NCI-H510A treated with DMSO at 0.1 percent for 48 hours (cell line): ENCODE measurements around the gene PPFIA3.
"Not testable (repeated sequence)": the region's sequence is repeated elsewhere in the genome, so short reads cannot be mapped to it uniquely, and the experiment has no call there.

Experiments used
- DNase-seq: peaks from one replicate; lab custom pipeline; 2025; lab: John Stamatoyannopoulos, UW

Gene PPFIA3

DNA sequence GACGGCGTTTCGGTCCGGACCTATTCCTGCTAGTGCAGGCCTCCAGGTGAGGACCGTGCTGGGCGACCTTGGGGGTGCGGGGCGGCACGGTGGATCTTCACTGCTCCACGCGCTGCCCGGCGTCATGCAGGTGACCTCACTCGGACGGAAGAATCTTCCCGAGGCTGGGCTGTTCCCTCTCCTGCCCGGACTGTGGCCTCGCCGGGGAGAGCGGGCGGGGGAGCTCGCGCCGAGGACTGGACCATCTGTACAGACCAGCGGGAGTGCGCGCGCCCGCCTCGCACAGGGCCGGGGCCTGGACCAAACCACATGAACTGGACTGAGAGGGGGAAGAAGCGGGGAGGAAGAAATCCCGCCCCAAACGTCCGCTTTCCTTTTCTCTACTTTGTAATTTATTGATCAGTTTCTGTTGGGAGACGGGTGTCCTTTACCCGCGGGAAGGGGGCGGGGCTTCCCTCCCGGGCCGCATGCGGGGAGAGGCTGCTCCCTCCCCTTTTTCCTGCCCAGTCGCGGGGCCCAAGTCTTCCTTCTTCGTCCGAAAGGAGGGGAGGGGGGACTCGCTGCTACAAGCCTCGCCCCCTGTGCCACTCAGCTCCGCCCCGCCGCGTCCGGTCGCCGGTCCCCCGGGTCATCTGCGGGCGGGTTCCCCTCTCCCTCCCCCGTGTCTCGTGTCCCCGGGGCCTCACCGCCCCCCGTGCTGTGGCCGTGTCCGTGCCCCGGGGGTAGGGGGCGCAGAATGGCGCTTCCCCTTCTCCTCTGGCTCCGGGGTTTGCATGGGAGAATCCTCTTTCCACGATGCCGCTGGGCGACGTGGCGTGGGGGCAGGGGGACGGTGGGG lies 31.0 kb downstream of the PPFIA3 start:
- DNase-seq = peak; percentile 82

DNA sequence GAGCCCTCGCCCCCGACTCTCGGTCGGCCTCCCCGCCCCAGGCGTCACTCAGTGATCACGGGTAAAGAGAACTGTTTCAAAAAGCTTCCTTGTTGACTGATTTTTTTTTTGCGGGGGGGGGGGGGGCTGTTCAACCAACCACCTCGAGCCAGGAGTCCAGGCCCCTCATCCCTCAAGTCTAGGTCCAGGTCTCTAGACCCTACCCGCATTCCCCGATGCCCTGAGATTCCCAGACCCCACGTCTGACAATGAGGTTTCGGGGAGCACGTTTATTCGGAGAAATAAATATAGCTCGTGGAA lies 31.6 kb downstream of the PPFIA3 start:
- no peak for DNase-seq

DNA sequence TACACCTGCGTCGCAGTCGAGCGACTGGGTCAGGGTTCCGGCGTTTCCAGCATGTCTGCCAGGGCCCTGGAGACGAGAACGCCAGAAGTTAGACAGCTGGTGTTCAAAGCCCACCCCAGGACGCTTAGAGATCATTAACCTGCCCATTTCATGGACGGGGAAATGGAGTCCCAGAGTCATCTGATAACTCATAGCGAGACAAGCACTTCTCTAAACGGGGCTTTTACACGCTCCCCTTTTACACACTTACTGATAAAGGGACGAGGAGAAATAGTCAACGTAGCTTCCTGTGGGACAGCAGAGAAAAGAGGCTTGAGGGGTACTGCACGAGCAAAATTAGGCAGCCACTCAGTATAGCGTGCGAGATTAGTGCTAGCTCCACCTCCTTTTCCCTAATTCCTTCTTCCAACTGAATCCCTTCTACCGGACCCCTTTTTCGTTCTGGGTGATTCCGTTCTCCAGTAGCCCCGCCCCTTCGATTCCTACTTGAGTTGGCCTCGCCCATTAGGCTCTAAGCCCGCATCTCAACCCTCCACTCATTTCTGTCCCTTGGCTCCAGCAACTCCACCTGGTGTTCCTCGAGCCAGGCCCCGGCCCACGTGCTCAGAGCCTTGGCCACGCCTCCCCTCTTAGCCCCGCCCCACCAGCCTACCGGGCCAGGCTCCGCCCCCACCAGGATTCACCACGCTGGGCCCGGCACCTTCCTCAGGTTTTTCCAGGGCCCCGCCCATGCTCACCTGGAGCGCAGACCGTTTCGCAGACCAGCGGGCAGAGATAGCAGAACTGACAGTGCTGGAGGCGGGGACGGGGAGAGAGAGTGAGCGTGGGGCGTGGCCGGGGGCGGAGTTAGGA lies 32.1 kb downstream of the PPFIA3 start:
- no peak for DNase-seq

DNA sequence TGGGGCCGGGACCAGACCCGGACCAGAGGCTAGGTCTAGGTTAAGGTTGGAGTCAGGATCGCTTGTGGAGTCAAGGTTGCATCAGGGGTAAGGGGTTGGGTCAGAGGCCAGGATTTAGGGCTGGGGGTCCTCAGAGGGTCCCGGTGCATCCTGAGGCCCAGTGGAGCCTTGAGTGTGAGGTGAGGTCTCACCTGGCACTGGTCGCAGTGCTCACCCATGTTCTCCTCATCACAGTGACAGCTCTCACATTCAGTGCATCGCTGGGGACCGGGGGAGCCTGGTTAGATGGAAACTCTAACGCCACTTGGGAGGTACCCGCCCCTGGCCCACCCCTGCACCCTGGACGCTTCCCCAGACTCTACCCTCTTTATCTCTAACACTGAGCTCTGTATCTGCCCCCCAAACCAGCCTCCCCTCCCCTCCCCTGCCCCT lies 32.8 kb downstream of the PPFIA3 start:
- no peak for DNase-seq

DNA sequence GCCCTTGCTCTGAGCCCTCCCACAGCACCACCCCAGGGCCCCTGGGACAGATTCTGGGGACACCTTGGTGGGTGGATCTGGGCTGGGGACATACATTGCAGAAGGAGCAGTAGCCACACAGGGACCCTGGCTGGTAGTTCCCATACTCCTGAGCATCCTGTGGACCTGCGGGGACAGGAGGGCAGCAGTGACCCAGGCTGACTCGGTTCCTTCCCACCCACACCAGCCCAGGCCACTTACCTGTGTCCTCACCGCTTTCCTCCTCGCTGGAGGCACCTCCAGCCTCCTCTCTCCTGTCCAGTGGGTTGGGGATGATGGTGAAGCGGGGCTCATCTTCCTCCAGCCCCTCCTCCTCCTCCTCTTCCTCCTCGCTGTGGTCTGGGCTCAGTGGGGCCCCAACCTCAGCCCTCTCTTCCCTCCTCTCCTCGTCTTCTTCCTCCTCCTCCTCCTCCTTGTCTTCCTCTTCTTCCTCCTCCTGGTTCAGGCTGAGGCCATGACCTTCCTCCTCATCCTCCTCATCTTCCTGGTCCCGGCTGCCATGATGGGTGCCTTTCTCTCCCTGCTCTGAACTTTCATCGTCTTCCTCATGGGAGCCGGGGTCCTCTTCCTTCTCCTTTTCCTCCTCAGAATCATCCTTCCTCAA lies 33.9 kb downstream of the PPFIA3 start:
- no peak for DNase-seq

DNA sequence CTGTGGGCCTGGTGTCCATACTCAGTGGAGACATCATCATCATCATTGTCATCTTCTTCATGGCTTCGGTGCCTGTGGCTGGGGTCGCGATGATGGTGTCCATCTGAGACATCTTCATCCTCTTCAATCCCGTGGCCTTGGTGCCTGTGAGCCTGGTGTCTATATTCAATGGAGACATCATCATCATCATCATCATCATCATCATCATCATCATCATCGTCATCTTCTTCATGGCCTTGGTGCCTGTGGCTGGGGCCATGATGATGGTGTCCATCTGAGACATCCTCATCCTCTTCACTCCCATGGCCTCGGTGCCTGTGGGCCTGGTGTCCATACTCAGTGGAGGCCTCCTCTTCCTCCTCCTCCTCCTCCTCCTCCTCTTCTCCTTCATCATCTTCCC lies 34.9 kb downstream of the PPFIA3 start:
- DNase-seq = no peak

DNA sequence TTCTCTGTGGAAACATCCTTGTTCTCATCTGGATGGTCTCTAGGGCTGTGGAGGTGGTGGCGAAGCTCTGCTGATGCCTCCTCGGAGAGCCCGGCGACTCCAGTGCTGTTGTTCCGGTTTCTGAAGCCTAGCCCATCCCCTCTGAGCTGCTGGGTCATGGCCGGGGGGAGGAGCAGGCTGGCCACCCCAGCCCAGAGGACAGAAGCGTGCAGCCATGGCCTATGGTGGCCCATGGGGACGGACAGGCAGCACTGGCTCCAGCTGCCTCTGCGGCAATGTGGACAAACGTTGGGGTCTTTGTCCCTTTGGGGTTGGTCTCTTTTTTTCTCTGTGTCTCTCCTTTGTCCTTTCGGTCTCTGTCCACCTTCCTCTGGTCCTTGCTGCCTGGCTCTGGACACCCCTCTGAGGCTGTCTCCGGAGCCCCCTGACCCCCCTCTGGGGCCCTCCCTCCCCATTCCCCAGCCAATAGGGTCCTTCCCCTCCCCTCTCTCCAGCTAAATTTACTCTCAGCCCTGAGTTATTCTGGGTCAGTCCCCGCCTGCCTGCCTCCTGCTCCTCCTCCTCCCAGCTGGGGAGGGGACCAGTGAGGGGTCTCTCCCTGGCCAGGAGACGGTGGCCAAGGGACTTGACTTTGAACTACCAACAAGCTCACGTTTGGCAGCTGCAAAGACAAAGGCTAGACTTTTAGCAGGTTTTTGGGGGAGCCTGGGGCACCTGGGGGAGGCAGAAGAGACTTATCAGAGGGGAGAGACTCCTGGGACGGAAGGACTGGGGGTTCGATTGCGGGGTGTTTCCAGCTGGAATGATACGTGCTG lies 35.9 kb downstream of the PPFIA3 start, which contains the start of gene HRC:
TSS of gene HRC (minus strand) at position 392 of the 815 bp plus-strand sequence. CDS start at position 233, 159 bp downstream.
- no peak for DNase-seq

DNA sequence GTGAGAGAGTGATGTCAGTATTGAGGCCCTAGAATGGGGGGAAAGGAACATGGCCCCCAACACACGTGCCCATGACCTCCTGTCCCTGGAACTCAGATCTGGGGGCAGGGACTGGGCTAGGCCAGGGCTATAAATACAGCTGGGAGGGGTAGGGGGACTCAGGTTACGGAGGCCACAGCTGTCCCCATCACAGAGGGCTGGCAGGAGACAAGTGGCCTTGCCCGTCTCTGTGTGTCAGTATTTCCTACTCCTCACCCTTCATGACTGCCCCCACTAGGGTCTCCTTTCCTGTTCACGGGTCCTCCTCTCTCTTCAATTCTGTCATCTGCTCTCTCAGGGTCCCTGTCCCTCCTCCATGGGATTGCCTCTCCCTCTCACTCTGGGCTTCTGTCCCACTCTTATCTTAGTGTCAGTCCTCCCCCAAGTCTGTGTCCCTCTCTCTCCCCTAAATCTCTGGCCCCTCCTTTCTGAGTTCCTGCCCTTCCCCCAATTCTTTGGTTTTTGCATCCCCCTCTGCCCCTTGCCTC lies 36.5 kb downstream of the PPFIA3 start:
- DNase-seq = no peak

DNA sequence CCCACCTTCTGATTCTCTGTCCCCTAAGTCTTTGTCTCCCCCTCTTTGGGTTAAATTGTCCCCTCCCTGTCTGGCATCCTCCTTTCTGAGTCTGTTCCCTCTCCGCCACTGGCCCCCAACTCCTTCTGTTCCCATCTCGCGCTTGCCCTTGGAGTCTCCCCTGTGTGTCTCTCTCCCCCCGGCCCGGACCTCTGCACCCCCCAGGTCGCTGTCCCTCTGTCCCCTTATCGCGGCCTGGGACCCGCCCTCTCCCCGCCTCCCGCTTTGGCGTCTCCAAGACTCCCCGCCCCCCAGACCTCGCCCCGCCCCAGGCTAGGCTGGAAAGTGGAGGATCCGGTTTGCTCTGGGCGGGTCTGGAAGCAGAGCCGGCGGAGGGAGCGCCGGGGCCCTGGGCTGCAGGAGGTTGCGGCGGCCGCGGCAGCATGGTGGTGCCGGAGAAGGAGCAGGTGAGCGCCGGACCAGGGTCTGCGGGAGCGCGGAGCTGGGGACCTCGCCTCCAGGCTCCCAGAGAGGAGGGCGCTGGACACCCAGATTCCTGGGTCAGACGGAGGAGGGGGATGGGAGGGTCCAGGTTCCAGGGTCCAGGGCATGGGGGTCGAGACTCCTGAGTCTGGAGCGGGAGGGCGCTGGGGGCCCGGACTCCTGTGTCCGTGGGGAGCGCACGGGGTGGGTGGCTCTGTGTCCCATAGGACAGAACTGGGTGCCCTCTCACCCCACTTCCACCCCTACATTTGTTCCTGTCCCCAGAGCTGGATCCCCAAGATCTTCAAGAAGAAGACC lies 38.3 kb downstream of the PPFIA3 start, which contains the start of gene TRPM4:
TSS of gene TRPM4 (plus strand) at position 348 of the 780 bp plus-strand sequence. CDS start at position 423, 75 bp downstream.
- peak; percentile 69 for DNase-seq

DNA sequence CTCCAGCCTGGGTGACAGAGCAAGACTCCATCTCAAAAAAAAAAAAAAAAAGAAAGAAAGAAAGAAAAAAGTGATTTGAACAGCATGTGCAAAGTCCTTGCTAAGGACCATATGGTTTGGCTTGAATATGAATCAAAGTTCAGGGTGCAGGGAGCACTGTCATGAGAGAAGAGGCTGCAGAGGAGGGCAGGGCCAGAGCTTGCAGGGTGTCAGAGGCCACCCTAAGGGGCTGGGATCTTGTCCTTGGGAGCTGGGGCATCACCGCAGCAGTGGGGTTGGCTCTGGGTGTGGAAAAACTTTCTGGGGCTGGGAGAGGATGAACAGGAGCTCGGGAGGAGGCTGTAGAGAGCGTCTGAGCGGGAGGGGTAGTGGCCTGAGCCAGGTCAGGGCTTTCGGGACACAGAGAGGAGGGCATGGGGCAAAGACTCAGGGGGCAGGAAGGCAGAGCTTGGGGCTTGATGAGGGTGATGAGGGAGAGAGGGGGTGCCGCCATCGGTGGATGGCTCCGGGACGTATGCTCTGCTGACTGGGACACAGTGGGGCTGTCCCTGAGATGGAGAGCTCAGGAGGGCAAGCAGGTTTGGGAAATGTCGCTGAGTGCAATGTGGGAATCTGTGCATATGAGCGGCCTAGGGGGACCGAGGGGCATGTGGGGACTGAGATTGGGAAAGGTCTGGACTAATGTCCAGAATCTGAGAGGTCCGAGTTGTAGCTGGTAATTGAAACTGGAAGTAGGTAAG lies 41.3 kb downstream of the PPFIA3 start:
- DNase-seq = no peak

DNA sequence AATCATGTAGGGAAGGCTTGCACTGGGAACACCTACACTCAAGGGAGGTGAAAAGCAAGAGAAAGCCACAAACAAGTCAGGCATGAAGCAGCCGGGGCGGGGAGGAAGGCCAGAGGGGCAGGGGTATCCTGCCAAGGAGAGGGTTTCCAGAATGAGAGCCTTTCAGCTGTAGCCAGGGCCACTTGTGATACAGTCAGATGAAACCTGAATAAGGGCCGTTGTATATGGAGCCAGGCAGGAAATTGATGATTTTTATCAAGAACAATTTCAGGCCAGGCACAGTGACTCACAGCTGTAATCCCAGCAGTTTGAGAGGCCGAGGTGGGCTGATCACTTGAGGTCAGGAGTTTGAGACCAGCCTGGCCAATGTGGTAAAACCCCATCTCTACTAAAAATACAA lies 42.6 kb downstream of the PPFIA3 start:
- no peak for DNase-seq

DNA sequence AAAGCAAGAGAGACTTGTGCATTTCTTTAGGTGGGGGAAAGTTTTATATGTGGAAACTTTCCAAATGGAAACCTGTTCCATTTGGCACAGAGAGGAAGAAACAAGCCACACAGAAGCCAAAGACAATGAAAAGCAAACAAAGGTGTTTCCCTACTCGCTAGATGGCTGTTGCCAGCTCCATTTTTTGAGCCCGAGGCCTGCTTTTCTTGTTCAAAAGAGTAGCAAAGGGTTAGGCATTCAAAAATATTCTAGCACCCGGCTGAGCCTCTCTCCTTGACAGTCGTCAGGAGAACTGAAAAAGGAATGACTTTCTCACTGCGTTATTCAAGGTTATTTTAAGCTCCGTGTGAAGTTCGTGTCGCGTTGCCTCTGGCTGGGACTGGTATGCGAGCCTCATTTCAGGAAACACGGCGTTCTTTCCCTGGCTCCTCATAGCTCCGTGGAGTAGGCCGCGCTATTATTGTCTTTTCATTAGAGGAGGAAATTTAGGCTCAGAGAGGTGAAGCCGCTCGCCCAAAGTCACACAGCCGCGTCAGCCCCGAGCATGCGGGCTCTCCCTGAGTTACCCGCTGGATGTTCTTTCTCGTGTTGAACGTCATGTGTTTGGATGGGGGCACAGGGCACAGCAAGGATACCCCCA lies 45.9 kb downstream of the PPFIA3 start:
- DNase-seq = no peak

DNA sequence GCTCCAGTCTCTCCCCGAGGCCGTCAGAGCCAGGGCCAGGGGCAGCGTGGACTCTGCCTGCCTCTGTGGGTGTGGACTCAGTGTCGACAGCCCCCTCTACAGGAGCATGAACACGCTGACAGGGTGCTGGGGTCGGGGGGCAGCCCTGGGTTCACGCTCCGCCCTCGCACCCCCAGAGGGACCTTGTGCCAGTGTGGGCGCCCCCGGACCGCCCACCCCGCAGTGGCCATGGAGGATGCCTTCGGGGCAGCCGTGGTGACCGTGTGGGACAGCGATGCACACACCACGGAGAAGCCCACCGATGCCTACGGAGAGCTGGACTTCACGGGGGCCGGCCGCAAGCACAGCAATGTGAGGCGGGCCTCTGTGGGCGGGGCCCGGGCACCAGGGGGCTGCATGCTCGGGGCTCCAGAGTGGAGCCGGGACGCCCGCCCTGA lies 46.5 kb downstream of the PPFIA3 start:
- DNase-seq = no peak

DNA sequence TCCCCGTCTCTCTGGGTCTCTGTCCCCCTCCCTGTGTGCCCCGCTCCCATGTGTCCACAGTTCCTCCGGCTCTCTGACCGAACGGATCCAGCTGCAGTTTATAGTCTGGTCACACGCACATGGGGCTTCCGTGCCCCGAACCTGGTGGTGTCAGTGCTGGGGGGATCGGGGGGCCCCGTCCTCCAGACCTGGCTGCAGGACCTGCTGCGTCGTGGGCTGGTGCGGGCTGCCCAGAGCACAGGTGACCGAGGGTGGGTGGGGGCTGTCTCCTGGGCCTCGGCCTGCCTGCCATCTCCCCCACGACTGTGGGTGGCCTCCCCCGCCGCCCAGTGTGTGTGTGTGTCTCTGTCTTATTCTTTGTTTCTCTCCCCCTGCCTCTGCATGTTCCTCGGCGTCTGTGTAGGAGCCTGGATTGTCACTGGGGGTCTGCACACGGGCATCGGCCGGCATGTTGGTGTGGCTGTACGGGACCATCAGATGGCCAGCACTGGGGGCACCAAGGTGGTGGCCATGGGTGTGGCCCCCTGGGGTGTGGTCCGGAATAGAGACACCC lies 48.6 kb downstream of the PPFIA3 start:
- DNase-seq = no peak

DNA sequence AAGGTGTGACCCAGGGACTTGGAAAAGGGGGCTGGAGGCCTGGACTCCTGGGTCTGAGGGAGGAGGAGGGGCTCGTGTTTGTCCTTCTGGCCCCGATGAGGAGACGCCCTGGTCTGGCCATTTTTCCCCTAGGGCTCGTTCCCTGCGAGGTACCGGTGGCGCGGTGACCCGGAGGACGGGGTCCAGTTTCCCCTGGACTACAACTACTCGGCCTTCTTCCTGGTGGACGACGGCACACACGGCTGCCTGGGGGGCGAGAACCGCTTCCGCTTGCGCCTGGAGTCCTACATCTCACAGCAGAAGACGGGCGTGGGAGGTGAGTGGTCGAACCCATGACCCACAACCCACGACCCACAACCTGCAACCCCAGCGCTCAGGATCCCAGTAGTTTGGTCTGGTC lies 49.1 kb downstream of the PPFIA3 start:
- DNase-seq = no peak

DNA sequence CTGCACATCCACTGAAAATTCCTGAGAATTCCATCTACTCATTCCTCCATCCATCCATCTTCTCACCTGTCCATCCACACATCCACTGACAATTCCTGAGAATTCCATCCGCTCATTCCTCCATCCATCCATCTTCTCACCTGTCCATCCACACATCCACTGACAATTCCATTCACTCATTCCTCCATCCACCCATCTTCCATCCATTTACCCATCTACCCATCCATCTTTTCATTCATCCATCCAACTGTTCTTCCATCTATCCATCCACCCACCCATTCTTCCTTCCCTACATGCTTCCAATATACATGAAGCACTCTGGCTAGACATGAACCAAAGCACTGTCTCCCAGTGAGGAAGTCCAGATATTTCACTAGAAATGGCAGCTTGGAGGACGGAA lies 53.9 kb downstream of the PPFIA3 start:
- no peak for DNase-seq

DNA sequence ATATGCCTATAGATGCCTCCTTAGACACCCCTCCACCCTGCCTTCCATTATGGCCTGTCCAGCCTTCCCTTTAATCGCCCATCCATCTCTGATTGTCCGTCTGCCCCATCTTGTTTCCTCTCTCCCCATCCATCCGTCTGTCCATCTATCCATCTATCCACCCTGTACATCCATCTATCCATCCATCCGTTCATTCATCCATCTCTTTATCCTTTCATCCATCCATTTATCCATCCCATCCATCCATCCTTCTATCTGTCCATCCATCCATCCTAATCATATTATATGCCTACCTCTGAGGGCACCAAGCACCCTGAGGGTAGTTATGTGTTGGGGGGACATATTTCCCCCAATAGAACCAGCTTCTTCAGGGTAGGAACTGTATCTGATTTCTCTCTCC lies 61.3 kb downstream of the PPFIA3 start:
- DNase-seq = no peak

DNA sequence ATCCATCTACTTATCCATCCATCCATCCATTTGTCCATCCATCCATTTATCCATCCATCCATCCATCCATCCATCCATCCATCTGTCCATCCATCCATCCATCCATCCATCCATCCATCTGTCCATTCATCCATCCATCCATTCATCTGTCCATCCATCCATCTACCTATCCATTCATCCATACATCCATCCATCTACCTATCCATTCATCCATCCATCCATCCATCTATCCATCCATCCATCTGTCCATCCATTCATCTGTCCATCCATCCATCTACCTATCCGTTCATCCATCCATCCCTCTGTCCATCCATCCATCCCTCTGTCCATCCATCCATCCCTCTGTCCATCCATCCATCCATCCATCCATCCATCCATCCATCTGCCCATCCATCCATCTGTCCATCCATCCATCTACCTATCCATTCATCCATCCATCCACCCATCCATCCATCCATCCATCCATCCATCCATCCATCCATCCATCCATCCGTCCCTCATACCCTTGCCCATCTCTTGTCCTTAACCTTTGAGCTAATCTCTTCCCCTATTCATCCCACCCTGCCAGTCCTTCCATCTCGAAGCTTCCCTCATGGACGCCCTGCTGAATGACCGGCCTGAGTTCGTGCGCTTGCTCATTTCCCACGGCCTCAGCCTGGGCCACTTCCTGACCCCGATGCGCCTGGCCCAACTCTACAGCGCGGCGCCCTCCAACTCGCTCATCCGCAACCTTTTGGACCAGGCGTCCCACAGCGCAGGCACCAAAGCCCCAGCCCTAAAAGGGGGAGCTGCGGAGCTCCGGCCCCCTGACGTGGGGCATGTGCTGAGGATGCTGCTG lies 62.9 kb downstream of the PPFIA3 start:
- DNase-seq = not testable (repeated sequence)
